IPS-18a (cell line): ENCODE data around the gene ASB4.
"Not testable (repeated sequence)": the region's sequence is repeated elsewhere in the genome, so short reads cannot be mapped to it uniquely, and the experiment has no call there.

Source experiments
- H3K27ac ChIP-seq: one replicate; pipeline ENCODE4 v1.5.1; 2013; ENCODE audit warnings: low read length
- H3K27me3 ChIP-seq: one replicate; pipeline ENCODE4 v1.6.1; 2013; ENCODE audit warnings: mild to moderate bottlenecking, low read length; ENCODE audit not compliant: control insufficient read depth, insufficient read depth
- H3K36me3 ChIP-seq: one replicate; pipeline ENCODE4 v1.6.1; 2013; ENCODE audit warnings: low read depth, low read length; ENCODE audit not compliant: control insufficient read depth
- H3K4me1 ChIP-seq: one replicate; pipeline ENCODE4 v1.6.1; 2013; ENCODE audit warnings: low read depth, low read length; ENCODE audit not compliant: control insufficient read depth
- H3K4me3 ChIP-seq: one replicate; pipeline ENCODE4 v1.5.1; 2013; ENCODE audit warnings: low read length
- H3K9ac ChIP-seq: one replicate; pipeline ENCODE4 v1.6.1; 2013; ENCODE audit warnings: mild to moderate bottlenecking, low read length, moderate library complexity
- H3K9me3 ChIP-seq: one replicate; pipeline ENCODE4 v1.6.1; 2013; ENCODE audit warnings: low read depth, low read length; ENCODE audit not compliant: control insufficient read depth

Gene ASB4, protein sequence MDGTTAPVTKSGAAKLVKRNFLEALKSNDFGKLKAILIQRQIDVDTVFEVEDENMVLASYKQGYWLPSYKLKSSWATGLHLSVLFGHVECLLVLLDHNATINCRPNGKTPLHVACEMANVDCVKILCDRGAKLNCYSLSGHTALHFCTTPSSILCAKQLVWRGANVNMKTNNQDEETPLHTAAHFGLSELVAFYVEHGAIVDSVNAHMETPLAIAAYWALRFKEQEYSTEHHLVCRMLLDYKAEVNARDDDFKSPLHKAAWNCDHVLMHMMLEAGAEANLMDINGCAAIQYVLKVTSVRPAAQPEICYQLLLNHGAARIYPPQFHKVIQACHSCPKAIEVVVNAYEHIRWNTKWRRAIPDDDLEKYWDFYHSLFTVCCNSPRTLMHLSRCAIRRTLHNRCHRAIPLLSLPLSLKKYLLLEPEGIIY

DNA sequence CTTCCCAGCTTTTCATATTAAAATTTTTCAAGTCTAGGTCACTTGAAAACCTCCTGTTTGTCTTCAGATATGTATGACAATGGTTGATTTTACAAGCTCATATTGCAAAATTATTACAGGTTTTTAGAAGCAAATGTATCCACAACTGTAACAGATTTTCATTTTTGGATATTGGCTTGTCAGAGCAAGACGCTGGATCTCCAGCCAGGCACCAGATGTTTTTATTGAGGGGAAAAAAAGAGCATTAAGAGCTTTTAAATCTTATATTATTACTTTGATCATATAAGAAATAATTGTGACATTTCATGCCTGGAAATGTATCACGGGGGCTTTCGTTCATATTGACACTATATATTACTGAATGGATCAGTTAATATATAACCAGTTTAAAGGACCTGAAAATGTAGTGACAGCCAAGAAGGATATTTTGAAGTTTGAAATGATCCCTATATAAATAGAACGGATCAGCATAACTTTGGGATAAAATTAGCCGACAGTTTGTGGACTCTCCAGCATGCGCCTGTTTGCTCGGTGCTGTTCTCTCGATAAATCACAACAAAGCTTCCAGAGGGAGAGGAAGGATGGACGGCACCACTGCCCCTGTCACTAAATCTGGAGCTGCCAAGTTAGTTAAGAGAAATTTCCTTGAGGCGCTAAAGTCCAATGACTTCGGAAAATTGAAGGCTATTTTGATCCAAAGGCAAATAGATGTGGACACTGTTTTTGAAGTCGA lies at the start of gene ASB4:
TSS of gene ASB4 (plus strand) at position 553 of the 733 bp plus-strand sequence. CDS start at position 582, 29 bp downstream.
- Histone ChIP-seq H3K4me1 (peaks cover 4% of the 10 kb centered on the region), H3K9ac (no peak within 1 kb of the TSS), H3K27ac (no peak within 1 kb of the TSS), H3K4me3 (no peak within 1 kb of the TSS), H3K27me3 (no peaks in the 10 kb centered on the region), H3K36me3 (no peaks in the 10 kb centered on the region), H3K9me3 (no peaks in the 10 kb centered on the region)

DNA sequence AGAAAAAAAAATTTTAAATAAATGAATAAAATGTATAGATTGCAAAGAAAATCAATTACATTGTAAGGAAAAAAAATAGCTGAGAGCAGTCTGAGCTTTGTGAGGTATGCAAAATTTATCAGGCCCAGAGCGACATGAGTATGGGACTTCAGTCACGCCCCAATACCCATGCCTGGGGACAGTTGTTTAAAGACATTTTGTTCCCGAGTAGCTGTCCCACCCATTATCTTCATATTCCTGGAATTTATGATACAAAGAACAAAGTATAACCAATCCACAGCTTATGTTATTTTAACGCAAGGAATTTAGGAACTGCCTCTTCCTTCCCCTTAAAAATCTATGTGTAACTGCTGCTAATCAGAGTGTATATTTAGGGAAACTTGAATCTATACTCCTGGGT lies 49.3 kb upstream of the ASB4 start:
- no peak overlapping the region for H3K4me3 ChIP-seq
- H3K27ac ChIP-seq: no peak overlapping the region
- peaks cover 6% of the 10 kb centered on the region for H3K4me1 ChIP-seq
- H3K36me3 ChIP-seq: no peaks in the 10 kb centered on the region
- no peak overlapping the region for H3K9ac ChIP-seq
- no peaks in the 10 kb centered on the region for H3K27me3 ChIP-seq
- H3K9me3 ChIP-seq: no peaks in the 10 kb centered on the region

DNA sequence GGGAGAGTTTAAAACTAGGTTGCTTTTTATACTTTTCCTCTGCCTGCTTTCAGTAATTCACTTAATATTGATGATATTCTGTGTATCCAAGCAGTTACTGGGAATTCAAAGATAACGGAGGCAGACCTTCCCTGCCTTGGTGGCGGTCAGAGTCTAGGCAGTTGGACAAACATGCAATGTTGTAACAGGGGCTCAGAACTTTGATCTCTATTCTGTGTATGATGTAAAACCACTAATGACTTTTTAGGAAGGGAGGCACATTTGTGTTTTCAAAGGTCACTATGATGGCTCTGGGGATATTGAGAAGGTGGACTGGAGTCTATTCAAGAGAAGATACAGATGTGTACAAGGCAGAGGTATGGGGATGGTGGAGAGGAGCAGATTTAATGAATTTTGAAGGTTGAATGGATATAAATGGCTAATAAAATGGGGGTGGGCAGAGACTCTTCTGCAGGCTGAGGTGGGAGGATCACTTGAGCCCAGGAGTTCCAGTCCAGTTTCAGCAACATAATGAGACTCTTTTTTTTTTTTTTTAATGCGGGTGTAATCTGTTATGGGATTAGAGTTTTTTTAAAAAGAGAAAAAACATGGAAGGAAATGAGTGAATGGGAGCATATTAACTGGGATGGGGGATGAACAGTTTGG lies 45.2 kb upstream of the ASB4 start:
- peaks cover 1% of the 10 kb centered on the region for H3K4me1 ChIP-seq
- no peak overlapping the region for H3K27ac ChIP-seq

DNA sequence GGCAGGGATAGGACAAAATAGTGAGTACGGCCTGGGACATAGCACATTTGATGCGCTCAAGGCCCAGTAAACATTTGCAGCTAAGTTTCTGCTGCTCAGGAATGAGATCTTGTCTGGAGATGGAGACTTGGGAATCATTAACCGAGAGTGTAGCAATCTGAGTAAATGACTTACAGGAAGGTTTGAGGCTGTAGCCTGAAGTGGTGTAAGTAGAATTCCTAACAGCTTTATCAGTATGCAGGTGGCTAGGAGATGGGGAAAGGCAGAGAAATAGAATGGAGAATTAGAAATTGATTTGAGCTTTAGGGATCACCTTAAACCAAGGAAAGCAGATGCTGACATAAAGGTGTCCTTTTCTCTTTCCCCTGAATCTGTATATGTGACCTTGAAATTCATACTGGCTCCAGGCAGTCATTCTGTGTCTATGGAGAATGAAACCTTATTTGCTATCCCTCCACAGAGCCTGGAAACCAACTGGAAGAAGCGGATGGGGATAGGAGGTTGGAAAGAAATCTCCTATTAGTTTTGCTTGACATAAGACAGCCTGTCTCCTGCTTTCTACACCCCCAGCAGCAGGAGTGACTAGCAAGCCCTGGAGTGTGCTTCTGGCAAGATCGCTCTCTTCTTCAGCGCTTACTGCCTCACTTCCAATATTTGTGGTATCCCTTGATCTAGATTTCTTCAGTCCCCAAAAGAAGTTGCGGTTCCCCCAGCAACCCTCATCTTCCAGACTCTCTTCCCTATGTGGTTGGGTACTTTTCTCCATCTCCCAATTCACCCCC lies 44.5 kb upstream of the ASB4 start:
- Histone ChIP-seq H3K4me1 (no peaks in the 10 kb centered on the region), H3K27ac (no peak overlapping the region), H3K9ac (no peak overlapping the region), H3K4me3 (no peak overlapping the region), H3K36me3 (no peaks in the 10 kb centered on the region), H3K9me3 (no peaks in the 10 kb centered on the region), H3K27me3 (no peaks in the 10 kb centered on the region)

More for the DNA sequence above, 45.2 kb upstream of the ASB4 start:
- Histone ChIP-seq H3K9ac (no peak overlapping the region), H3K4me3 (no peak overlapping the region), H3K36me3 (no peaks in the 10 kb centered on the region), H3K9me3 (no peaks in the 10 kb centered on the region), H3K27me3 (no peaks in the 10 kb centered on the region)

DNA sequence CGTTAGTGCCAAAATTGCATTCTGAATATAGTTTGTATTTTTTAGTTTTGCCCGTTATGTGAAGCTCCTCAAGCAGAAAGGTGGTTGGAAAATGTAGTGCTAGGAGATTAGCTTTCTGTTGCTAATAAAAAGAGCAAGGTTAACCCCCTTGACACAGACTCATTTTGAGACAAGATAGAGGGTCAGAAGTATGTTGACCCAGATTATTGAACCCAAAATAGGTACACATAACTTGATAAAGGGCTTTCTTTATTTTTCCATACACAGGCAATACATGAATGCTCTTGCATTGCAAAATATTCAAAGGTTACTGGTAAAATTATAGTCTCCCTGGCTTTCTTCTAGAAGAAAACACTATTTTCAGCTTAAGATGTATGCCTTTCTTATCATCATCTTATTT lies 40.9 kb upstream of the ASB4 start:
- H3K36me3 ChIP-seq: no peaks in the 10 kb centered on the region
- no peak overlapping the region for H3K4me3 ChIP-seq
- H3K4me1 ChIP-seq: no peaks in the 10 kb centered on the region
- no peaks in the 10 kb centered on the region for H3K9me3 ChIP-seq
- H3K9ac ChIP-seq: no peak overlapping the region
- no peak overlapping the region for H3K27ac ChIP-seq
- no peaks in the 10 kb centered on the region for H3K27me3 ChIP-seq

DNA sequence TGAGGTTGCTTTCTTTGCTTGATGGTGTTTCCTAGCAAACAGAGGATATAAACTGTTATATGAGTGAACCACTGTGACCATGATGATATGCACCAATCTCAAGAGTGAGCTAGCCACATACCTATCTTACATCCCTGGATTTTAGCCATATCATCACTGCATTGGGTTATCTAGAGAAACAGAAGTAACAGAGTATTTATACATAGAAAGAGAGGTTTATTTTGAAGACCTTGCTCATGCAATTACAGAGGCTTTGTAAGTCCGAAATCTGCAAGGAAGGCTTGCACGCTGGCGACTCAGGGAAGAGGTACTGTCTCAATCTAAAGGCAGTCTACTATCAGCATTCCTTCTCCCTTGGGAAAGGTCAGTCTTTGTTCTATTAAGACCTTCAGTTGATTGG lies 39.1 kb upstream of the ASB4 start:
- no peak overlapping the region for H3K27ac ChIP-seq
- H3K36me3 ChIP-seq: no peaks in the 10 kb centered on the region
- H3K4me1 ChIP-seq: no peaks in the 10 kb centered on the region
- no peak overlapping the region for H3K4me3 ChIP-seq
- no peaks in the 10 kb centered on the region for H3K9me3 ChIP-seq
- H3K9ac ChIP-seq: no peak overlapping the region
- H3K27me3 ChIP-seq: no peaks in the 10 kb centered on the region

DNA sequence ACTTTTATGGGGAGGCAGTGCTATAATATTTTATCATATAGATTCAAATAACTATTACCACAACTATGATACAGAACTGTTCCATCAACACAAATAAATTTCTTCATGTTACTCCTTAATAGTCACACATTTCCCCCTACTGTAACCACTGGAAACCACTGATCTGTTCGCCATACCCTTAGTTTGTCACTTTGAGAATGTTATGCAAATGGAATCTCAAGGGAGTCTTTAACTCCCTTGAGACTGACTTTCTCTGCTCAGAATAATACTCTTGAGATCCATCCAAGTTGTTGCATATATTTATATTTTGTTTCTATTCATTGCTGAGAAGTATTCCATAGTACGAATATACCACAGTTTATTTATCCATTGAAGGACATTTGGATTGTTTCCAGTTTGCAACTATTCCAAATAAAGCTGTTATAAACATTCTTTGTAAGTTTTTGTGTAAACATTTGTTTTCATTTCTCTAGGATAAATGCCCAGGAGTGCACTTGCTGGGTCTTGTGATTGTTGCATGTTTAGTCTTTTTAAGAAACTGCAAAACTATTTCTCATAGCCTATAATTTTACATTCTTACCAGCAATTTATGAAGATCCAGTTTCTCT lies 31.2 kb upstream of the ASB4 start:
- Histone ChIP-seq H3K27me3 (no peaks in the 10 kb centered on the region), H3K4me1 (no peaks in the 10 kb centered on the region), H3K4me3 (no peak overlapping the region), H3K27ac (no peak overlapping the region), H3K9me3 (no peaks in the 10 kb centered on the region), H3K36me3 (no peaks in the 10 kb centered on the region), H3K9ac (no peak overlapping the region)

DNA sequence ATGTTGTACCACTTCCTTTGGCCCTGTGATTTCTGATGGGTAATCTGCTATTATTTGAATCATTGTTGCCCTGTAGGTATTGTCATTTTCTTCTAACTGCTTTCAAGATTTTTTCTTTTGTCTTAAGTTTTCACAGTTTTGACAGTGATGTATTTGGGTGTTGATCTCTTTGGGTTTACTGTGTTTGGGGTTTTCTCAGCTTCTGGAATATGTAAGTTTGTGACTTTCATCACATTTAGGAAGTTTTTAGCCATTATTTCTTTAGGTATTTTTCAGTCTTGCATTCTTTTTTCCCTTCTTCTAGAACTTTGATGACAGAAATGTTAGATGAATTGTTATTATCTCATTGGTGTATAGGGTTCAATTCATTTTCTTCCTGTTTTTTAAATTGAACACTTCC lies 27.8 kb upstream of the ASB4 start:
- Histone ChIP-seq H3K27ac (no peak overlapping the region), H3K9me3 (no peaks in the 10 kb centered on the region), H3K9ac (no peak overlapping the region), H3K36me3 (no peaks in the 10 kb centered on the region), H3K27me3 (no peaks in the 10 kb centered on the region), H3K4me3 (no peak overlapping the region), H3K4me1 (no peaks in the 10 kb centered on the region)

DNA sequence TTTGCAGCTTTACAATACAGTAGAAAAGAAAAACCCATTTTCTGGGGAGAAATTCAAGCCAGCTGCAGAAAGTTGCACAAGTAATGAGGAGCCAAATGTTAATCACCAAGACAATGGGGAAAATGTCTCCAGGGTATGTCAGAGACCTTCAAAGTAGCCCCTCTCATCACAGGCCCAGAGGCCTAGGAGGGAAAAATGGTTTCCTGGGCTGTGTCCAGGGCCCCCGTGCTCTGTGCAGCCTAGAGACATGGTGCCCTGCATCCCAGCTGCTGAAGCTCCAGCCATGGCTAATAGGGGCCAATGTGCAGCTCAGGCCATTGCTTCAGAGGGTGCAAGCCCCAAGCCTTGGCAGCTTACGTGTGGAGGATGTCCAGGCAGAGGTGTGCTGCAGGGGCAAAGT lies 25.1 kb upstream of the ASB4 start:
- not testable (repeated sequence) for H3K9ac ChIP-seq, H3K27me3 ChIP-seq, H3K36me3 ChIP-seq, H3K9me3 ChIP-seq, H3K4me1 ChIP-seq, H3K27ac ChIP-seq, H3K4me3 ChIP-seq

DNA sequence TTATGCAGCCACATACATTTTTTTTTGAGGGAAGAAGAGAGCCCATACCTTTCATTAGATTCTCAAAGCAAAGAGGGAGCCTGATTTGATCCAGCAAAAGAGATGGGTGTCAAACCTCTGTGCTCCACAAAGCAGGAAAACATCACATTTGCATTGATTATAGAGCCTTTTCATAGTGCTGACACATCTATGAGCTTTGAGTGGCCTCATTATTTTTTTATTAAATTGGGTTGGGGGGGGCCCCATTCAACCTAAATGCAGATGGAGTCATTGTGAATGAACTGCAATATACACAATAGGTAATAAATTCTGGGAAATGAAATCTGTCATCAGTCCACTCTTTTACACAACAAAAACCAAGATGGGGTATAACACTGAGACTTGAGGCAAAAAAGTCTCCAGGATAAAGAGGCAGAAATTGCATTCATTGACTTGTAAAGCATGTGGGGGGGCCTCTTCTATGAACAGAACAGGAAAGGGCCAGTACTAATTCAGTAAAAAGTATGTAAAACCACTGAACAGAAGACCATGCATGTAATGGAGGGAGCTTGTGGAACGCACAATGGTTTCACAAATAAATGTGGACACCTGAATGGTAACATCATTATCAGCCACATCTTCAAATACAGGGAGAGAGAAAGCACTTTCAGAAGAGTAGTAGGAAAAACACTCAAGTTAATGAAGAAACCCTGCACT lies 17.7 kb upstream of the ASB4 start:
- Histone ChIP-seq H3K9ac (no peak overlapping the region), H3K27me3 (no peaks in the 10 kb centered on the region)

More for the DNA sequence above, 17.7 kb upstream of the ASB4 start:
- Histone ChIP-seq H3K9me3 (no peaks in the 10 kb centered on the region), H3K27ac (no peak overlapping the region), H3K4me3 (no peak overlapping the region), H3K4me1 (peaks cover 22% of the 10 kb centered on the region), H3K36me3 (no peaks in the 10 kb centered on the region)
